ENCODE results near the gene FLRT1. TPM values are rescaled to one million over a fixed set of nuclear protein-coding genes. Genes with fewer than 3 reads are reported as not detected.

The FLRT1 gene
- total RNA-seq, 1 experiment from 2014 or later: not detected

- DNase-seq: no peak
- Histone ChIP-seq H3K36me3 (peaks cover 16% of the 10 kb centered on the region), H3K27me3 (no peaks in the 10 kb centered on the region), H3K4me3 (no peak overlapping the region), H3K9me3 (no peaks in the 10 kb centered on the region)
Observed at GRCh38 chr11:64001484-64002420, 34.0 kb upstream of the FLRT1 start.

GRCh38 chr11:64003807-64004589, 31.7 kb upstream of the FLRT1 start:
- Histone ChIP-seq H3K4me3 (no peak overlapping the region), H3K9me3 (no peaks in the 10 kb centered on the region), H3K36me3 (peaks cover 5% of the 10 kb centered on the region), H3K27me3 (no peaks in the 10 kb centered on the region)
- no peak for DNase-seq

- DNase-seq: no peak
- peaks cover 5% of the 10 kb centered on the region for H3K36me3 ChIP-seq
- no peaks in the 10 kb centered on the region for H3K27me3 ChIP-seq
Observed at GRCh38 chr11:64004590-64004984, 31.1 kb upstream of the FLRT1 start.

GRCh38 chr11:64005691-64006090, 30.0 kb upstream of the FLRT1 start:
- H3K9me3 ChIP-seq: no peaks in the 10 kb centered on the region
- H3K27me3 ChIP-seq: no peaks in the 10 kb centered on the region
- H3K36me3 ChIP-seq: peaks cover 5% of the 10 kb centered on the region
- H3K4me3 ChIP-seq: no peak overlapping the region
- DNase-seq: no peak

More at GRCh38 chr11:64004590-64004984, 31.1 kb upstream of the FLRT1 start:
- Histone ChIP-seq H3K9me3 (no peaks in the 10 kb centered on the region), H3K4me3 (no peak overlapping the region)

GRCh38 chr11:64006398-64006797, 29.3 kb upstream of the FLRT1 start:
- no peak for DNase-seq
- Histone ChIP-seq H3K36me3 (peaks cover 5% of the 10 kb centered on the region), H3K9me3 (no peaks in the 10 kb centered on the region), H3K4me3 (no peak overlapping the region), H3K27me3 (no peaks in the 10 kb centered on the region)

GRCh38 chr11:64007160-64007628, 28.5 kb upstream of the FLRT1 start:
- H3K4me3 ChIP-seq: no peak overlapping the region
- no peaks in the 10 kb centered on the region for H3K9me3 ChIP-seq
- no peaks in the 10 kb centered on the region for H3K27me3 ChIP-seq
- peaks cover 5% of the 10 kb centered on the region for H3K36me3 ChIP-seq
- peak; percentile 32 for DNase-seq

- Histone ChIP-seq H3K36me3 (peaks cover 5% of the 10 kb centered on the region), H3K4me3 (no peak overlapping the region), H3K9me3 (no peaks in the 10 kb centered on the region), H3K27me3 (no peaks in the 10 kb centered on the region)
- no peak for DNase-seq
Observed at GRCh38 chr11:64007629-64008282, 28.0 kb upstream of the FLRT1 start.

GRCh38 chr11:64008283-64008913, 27.3 kb upstream of the FLRT1 start:
- no peaks in the 10 kb centered on the region for H3K9me3 ChIP-seq
- H3K4me3 ChIP-seq: no peak overlapping the region
- H3K27me3 ChIP-seq: no peaks in the 10 kb centered on the region
- H3K36me3 ChIP-seq: peaks cover 3% of the 10 kb centered on the region
- no peak for DNase-seq

- no peak for DNase-seq
- H3K36me3 ChIP-seq: peaks cover 3% of the 10 kb centered on the region; the same call in 1 of the 2 replicates
- H3K9me3 ChIP-seq: no peaks in the 10 kb centered on the region
- no peak overlapping the region for H3K4me3 ChIP-seq
- H3K27me3 ChIP-seq: no peaks in the 10 kb centered on the region
Observed at GRCh38 chr11:64008914-64009633, 26.7 kb upstream of the FLRT1 start.

GRCh38 chr11:64009710-64010109, 26.0 kb upstream of the FLRT1 start:
- Histone ChIP-seq H3K27me3 (no peaks in the 10 kb centered on the region), H3K36me3 (peaks cover 3% of the 10 kb centered on the region; the same call in 1 of the 2 replicates), H3K9me3 (no peaks in the 10 kb centered on the region), H3K4me3 (no peak overlapping the region)
- no peak for DNase-seq

GRCh38 chr11:64010783-64011182, 24.9 kb upstream of the FLRT1 start:
- no peak for DNase-seq
- H3K9me3 ChIP-seq: no peaks in the 10 kb centered on the region

GRCh38 chr11:64011371-64011770, 24.4 kb upstream of the FLRT1 start:
- Histone ChIP-seq H3K36me3 (no peaks in the 10 kb centered on the region), H3K4me3 (no peak overlapping the region), H3K27me3 (no peaks in the 10 kb centered on the region), H3K9me3 (no peaks in the 10 kb centered on the region)
- DNase-seq: no peak

More at GRCh38 chr11:64010783-64011182, 24.9 kb upstream of the FLRT1 start:
- Histone ChIP-seq H3K4me3 (no peak overlapping the region), H3K36me3 (no peaks in the 10 kb centered on the region), H3K27me3 (no peaks in the 10 kb centered on the region)

GRCh38 chr11:64013141-64013896, 22.4 kb upstream of the FLRT1 start:
- DNase-seq: no peak
- Histone ChIP-seq H3K9me3 (no peaks in the 10 kb centered on the region), H3K27me3 (no peaks in the 10 kb centered on the region), H3K4me3 (no peak overlapping the region), H3K36me3 (no peaks in the 10 kb centered on the region)

GRCh38 chr11:64014356-64014755, 21.4 kb upstream of the FLRT1 start:
- no peaks in the 10 kb centered on the region for H3K36me3 ChIP-seq
- H3K27me3 ChIP-seq: no peaks in the 10 kb centered on the region
- no peak overlapping the region for H3K4me3 ChIP-seq
- no peak for DNase-seq
- H3K9me3 ChIP-seq: no peaks in the 10 kb centered on the region

- H3K36me3 ChIP-seq: no peaks in the 10 kb centered on the region
- H3K27me3 ChIP-seq: no peaks in the 10 kb centered on the region
- H3K4me3 ChIP-seq: no peak overlapping the region
- H3K9me3 ChIP-seq: no peaks in the 10 kb centered on the region
- DNase-seq: no peak
Observed at GRCh38 chr11:64015510-64015909, 20.2 kb upstream of the FLRT1 start.
